Adipocyte (in vitro differentiated cells): ENCODE data around the gene GLRA1.

ENCODE experiments used
- DNase-seq: peaks from one replicate; pipeline ENCODE4 v3.0.0-alpha.2; 2015; ENCODE audit warnings: low read depth
- H3K27me3 ChIP-seq: replicated peaks from 2 replicates; pipeline ENCODE4 v1.7.0; 2013; ENCODE audit warnings: mild to moderate bottlenecking, low read length, moderate library complexity; ENCODE audit not compliant: control insufficient read depth, insufficient read depth
- H3K36me3 ChIP-seq: 2 replicates; pipeline ENCODE4 v1.7.0; 2013; ENCODE audit warnings: low read length, mild to moderate bottlenecking, moderate library complexity; ENCODE audit not compliant: control insufficient read depth, insufficient read depth, severe bottlenecking
- H3K4me1 ChIP-seq: 2 replicates; pipeline ENCODE4 v1.7.0; 2013; ENCODE audit warnings: mild to moderate bottlenecking, low read length, moderate library complexity; ENCODE audit not compliant: control insufficient read depth, insufficient read depth
- H3K4me3 ChIP-seq: 2 replicates; pipeline ENCODE4 v1.7.0; 2013; ENCODE audit warnings: mild to moderate bottlenecking, low read length, moderate library complexity
- H3K9ac ChIP-seq: 2 replicates; pipeline ENCODE4 v1.7.0; 2013; ENCODE audit warnings: mild to moderate bottlenecking, low read length, moderate library complexity
- H3K9me3 ChIP-seq: 2 replicates; pipeline ENCODE4 v1.7.0; 2013; ENCODE audit warnings: mild to moderate bottlenecking, low read length, moderate library complexity; ENCODE audit not compliant: control insufficient read depth

The GLRA1 gene

GRCh38 chr5:151924564-151925301, at the start of gene GLRA1:
GLRA1 (minus strand) TSS chr5:151924851; CDS start chr5:151924549, 302 bp downstream.
- Histone ChIP-seq H3K4me3 (no peak within 1 kb of the TSS), H3K4me1 (no peaks in the 10 kb centered on the region), H3K9ac (no peak within 1 kb of the TSS), H3K27me3 (peaks cover 8% of the 10 kb centered on the region), H3K36me3 (no peaks in the 10 kb centered on the region), H3K9me3 (peaks cover 13% of the 10 kb centered on the region)
- peak; percentile 64 for DNase-seq

- DNase-seq, result no peak
- Histone ChIP-seq H3K36me3 (no peaks in the 10 kb centered on the region), H3K9me3 (no peaks in the 10 kb centered on the region), H3K4me1 (no peaks in the 10 kb centered on the region), H3K9ac (no peak overlapping the region), H3K4me3 (no peak overlapping the region), H3K27me3 (no peaks in the 10 kb centered on the region)
Measured at GRCh38 chr5:151970885-151971284, 46.2 kb upstream of the GLRA1 start.

DNA sequence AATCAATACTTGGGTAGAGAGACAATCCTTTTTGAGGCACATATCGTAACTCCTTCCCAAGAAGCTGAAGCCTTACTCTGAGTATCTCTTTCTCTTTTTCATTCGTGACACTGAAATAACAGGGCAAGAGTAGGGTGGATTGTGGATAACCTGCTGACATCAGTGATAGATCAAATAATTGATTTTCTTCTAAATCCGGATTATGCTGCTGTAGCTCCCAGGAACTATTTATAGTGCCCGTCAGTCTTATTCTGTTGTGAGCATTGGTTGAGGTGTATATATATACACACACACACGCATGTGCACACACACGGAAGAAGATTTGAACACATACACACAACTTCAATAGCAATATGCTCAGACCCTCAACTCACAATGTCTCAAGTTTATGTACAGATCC, 43.2 kb upstream of the GLRA1 start:
- Histone ChIP-seq H3K36me3 (no peaks in the 10 kb centered on the region), H3K4me3 (no peak overlapping the region), H3K9me3 (no peaks in the 10 kb centered on the region), H3K27me3 (no peaks in the 10 kb centered on the region), H3K4me1 (no peaks in the 10 kb centered on the region), H3K9ac (no peak overlapping the region)
- DNase-seq, result no peak

GRCh38 chr5:151966046-151966445, 41.4 kb upstream of the GLRA1 start:
- no peak overlapping the region for H3K4me3 ChIP-seq

DNA sequence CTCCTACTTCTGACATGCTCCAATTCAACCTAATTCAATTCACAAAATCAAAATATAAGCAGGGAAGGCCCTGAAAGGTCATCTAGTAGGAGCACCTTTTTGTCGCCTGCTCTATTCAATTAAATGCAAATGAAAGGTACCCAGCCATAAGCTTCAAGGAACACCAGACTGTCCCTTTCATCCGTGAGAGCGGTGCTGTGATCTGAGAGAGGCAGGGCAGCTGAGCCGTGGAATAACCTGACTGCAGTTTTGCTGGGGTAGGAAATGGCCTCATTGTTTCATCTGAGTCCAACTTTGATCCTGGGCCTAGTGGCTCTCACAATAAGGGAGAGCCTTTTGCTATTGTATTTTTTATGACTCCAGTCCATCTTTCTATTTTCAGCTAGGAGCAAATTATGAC, 39.8 kb upstream of the GLRA1 start:
- Histone ChIP-seq H3K27me3 (no peaks in the 10 kb centered on the region), H3K9ac (no peak overlapping the region)
- no peak for DNase-seq

More at GRCh38 chr5:151966046-151966445, 41.4 kb upstream of the GLRA1 start:
- Histone ChIP-seq H3K9me3 (no peaks in the 10 kb centered on the region), H3K27me3 (no peaks in the 10 kb centered on the region), H3K4me1 (no peaks in the 10 kb centered on the region), H3K36me3 (no peaks in the 10 kb centered on the region), H3K9ac (no peak overlapping the region)
- no peak for DNase-seq

DNA sequence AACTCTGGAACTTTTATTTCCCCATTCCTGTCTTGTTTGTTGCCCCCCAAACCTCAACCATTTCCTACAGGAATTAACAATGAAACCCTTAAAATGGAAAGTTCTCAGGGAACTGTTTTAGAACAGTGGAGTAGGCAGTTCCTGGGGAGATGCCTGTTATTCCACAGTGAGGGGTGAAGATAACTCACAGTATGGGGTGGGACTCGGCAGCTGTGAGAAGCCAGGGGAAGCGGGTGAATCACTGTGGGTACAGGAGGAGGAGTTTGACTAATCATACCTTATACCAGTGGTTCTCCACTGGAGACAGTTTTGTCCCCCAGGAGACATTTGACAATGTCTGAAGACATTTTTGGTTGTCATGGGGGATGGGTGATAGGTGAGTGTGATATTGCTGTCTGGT, 36.9 kb upstream of the GLRA1 start:
- Histone ChIP-seq H3K4me3 (no peak overlapping the region), H3K36me3 (no peaks in the 10 kb centered on the region), H3K9me3 (no peaks in the 10 kb centered on the region), H3K9ac (no peak overlapping the region), H3K4me1 (no peaks in the 10 kb centered on the region), H3K27me3 (no peaks in the 10 kb centered on the region)
- no peak for DNase-seq

More for the DNA sequence above, 39.8 kb upstream of the GLRA1 start:
- no peaks in the 10 kb centered on the region for H3K4me1 ChIP-seq
- H3K36me3 ChIP-seq, result no peaks in the 10 kb centered on the region
- H3K9me3 ChIP-seq, result no peaks in the 10 kb centered on the region
- H3K4me3 ChIP-seq, result no peak overlapping the region

- Histone ChIP-seq H3K4me3 (no peak overlapping the region), H3K27me3 (no peaks in the 10 kb centered on the region), H3K4me1 (no peaks in the 10 kb centered on the region)
Measured at GRCh38 chr5:151958111-151958510, 33.5 kb upstream of the GLRA1 start.

DNA sequence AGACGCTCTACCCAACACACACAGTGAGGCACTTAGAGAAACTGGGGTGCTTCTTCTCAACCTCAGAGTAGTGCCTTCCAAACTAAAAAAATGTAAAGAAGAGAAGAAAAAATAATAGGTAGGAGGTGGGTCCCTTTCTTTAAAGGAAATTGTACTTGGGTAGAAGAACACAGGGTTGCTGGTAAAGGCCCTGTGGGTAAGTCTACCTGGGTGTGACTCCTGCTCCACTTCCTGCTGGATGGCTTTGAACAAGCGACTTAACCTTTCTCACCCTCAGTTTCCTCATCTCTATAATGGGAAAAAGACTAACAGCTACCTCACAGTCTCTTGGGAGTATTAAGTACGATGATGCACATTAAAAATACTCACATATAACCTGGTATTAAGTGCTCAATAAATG, 32.1 kb upstream of the GLRA1 start:
- Histone ChIP-seq H3K4me3 (no peak overlapping the region), H3K4me1 (no peaks in the 10 kb centered on the region), H3K36me3 (no peaks in the 10 kb centered on the region), H3K9ac (no peak overlapping the region), H3K27me3 (no peaks in the 10 kb centered on the region), H3K9me3 (no peaks in the 10 kb centered on the region)
- no peak for DNase-seq

More at GRCh38 chr5:151958111-151958510, 33.5 kb upstream of the GLRA1 start:
- no peaks in the 10 kb centered on the region for H3K9me3 ChIP-seq
- DNase-seq, result no peak
- H3K36me3 ChIP-seq, result no peaks in the 10 kb centered on the region
- no peak overlapping the region for H3K9ac ChIP-seq

- Histone ChIP-seq H3K4me3 (no peak overlapping the region), H3K9me3 (no peaks in the 10 kb centered on the region), H3K27me3 (no peaks in the 10 kb centered on the region), H3K9ac (no peak overlapping the region), H3K36me3 (no peaks in the 10 kb centered on the region), H3K4me1 (no peaks in the 10 kb centered on the region)
- no peak for DNase-seq
Measured at GRCh38 chr5:151954255-151954654, 29.6 kb upstream of the GLRA1 start.

GRCh38 chr5:151953833-151954232, 29.2 kb upstream of the GLRA1 start:
- Histone ChIP-seq H3K9ac (no peak overlapping the region), H3K9me3 (no peaks in the 10 kb centered on the region), H3K27me3 (no peaks in the 10 kb centered on the region), H3K36me3 (no peaks in the 10 kb centered on the region), H3K4me1 (no peaks in the 10 kb centered on the region), H3K4me3 (no peak overlapping the region)
- no peak for DNase-seq

DNA sequence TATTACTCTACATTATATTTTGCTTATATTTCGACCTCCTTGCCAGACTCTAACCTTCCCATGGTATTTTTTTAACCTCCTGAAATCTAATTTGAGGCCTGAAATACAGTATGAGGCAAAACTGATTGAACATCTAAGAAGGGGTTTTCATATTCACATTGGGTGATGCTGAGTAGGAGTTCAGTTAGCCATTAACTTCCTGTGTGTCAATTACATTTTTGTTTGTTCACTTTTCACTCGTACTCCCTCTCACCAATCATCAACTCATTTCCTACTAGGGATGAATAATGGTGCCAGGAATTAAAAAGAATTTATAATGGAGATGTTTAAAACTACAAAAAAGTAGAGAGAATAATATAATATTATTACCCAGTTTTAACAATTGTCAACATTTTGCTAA, 27.6 kb upstream of the GLRA1 start:
- Histone ChIP-seq H3K27me3 (no peaks in the 10 kb centered on the region), H3K9ac (no peak overlapping the region), H3K4me1 (no peaks in the 10 kb centered on the region), H3K36me3 (no peaks in the 10 kb centered on the region), H3K4me3 (no peak overlapping the region), H3K9me3 (no peaks in the 10 kb centered on the region)
- no peak for DNase-seq

- H3K36me3 ChIP-seq, result no peaks in the 10 kb centered on the region
Measured at GRCh38 chr5:151950706-151951105, 26.1 kb upstream of the GLRA1 start.

More at GRCh38 chr5:151950706-151951105, 26.1 kb upstream of the GLRA1 start:
- H3K4me3 ChIP-seq, result no peak overlapping the region
- no peaks in the 10 kb centered on the region for H3K9me3 ChIP-seq
- no peak overlapping the region for H3K9ac ChIP-seq
- no peak for DNase-seq
- no peaks in the 10 kb centered on the region for H3K27me3 ChIP-seq
- no peaks in the 10 kb centered on the region for H3K4me1 ChIP-seq
